Stimulated activated CD8-positive, alpha-beta memory T cell treated with anti-CD3 and anti-CD28 coated beads, Interleukin-12 subunit alpha, Interleukin-12 subunit beta, amount 100 ng/mL, for 4 hours (primary cell): ENCODE measurements around the gene RNF103.

Source experiments
- DNase-seq: peaks from one replicate; pipeline ENCODE4 v3.0.0-alpha.2; 2020; ENCODE audit warnings: low read depth

Gene RNF103

GRCh38 chr2:86566158-86566820, 57.4 kb downstream of the RNF103 start:
- no peak for DNase-seq

DNA sequence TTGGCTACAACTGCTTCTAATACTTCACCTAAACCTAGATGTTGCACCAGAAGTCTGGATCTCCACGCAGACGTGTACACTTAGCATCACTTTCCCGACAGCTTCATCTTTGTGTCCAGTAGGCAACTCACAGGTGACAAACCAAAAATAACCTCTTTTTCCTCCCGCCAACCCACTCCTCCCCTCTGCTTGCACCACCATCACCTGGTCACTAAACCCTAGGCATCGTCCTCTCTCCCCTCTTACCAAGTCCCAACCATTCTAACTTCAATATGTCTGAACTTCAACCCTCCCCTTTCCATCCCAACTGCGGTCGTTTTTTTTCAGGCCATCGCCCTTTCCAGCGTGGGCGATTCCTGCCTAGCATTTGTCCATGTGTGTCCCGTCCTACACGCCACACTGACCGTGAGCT, 60.0 kb downstream of the RNF103 start:
- no peak for DNase-seq

- peak; percentile 94 for DNase-seq
Measured at GRCh38 chr2:86562922-86563649, 60.6 kb downstream of the RNF103 start, which contains the start of gene CHMP3. Gene CHMP3, minus strand, starts transcription at chr2:86563443. Its CDS starts 95 bp downstream, at chr2:86563348.

- DNase-seq = no peak
Measured at GRCh38 chr2:86562485-86562921, 61.2 kb downstream of the RNF103 start.

- DNase-seq = no peak
Measured at GRCh38 chr2:86557836-86558235, 65.8 kb downstream of the RNF103 start.

- no peak for DNase-seq
Measured at GRCh38 chr2:86556508-86556907, 67.2 kb downstream of the RNF103 start.
